SIG-M5 treated with dmso at 0.1 percent for 504 hours (cell line): ENCODE results near the gene R3HDM2.

Experiments used
- DNase-seq: peaks from one replicate; lab custom pipeline; 2025; ENCODE audit not compliant: unreplicated experiment; lab: John Stamatoyannopoulos, UW

R3HDM2 gene

DNA sequence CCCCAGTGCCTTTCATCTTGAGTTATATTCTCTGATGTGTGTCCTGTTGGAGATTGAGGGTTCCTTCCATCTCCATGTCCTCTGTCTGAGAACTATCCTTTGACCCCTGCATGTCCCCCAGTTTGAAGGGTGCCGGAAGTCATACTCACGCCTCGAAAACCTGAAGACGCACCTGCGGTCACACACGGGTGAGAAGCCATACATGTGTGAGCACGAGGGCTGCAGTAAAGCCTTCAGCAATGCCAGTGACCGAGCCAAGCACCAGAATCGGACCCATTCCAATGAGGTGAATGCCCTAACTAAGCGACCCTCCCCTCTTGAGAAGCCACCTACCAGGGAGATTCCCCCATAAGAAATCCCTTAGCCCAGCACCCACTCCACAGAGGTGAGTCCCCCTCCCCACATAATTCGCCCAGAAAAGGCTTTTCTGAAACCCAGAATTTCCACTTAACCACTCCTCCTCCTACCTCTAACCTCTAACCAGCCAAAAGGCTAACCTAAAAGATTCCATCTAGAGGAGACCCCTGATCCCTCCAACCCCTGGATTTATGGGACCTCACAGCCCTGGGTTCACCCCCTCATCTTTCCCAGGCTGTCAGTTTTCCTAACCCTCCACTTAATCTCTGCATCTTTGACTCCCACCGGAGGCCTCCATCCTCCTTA lies 36.5 kb upstream of the R3HDM2 start:
- DNase-seq = no peak

DNA sequence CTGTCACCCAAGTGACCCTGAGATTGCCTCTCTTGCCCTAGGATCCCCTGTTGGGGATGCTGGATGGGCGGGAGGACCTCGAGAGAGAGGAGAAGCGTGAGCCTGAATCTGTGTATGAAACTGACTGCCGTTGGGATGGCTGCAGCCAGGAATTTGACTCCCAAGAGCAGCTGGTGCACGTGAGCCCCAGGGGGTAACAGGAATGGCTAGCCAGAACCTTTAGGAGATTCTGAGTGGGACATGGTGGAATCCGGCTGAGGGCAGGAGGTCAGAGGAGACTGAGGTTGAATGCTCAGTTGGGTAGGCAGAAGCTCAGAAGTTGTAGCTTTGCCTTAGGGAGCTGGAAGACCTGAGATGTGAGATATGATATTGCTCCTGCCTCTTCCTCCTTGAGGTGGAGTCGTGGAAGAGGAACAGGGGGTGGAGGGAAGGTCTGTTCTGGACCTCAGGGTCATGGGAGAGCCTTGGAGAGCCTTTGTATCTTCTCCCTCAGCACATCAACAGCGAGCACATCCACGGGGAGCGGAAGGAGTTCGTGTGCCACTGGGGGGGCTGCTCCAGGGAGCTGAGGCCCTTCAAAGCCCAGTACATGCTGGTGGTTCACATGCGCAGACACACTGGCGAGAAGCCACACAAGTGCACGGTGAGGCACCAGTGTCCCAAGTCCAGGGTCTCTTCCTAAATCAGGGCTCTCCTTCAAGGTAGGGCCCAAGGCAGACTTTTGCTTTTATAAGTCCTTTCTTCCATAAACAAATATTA lies 35.1 kb upstream of the R3HDM2 start:
- DNase-seq = no peak

- no peak for DNase-seq
Measured at GRCh38 chr12:57465030-57465746, 34.3 kb upstream of the R3HDM2 start.

GRCh38 chr12:57464569-57464968 lies 33.7 kb upstream of the R3HDM2 start:
- DNase-seq = no peak

GRCh38 chr12:57462912-57463253 lies 32.0 kb upstream of the R3HDM2 start:
- DNase-seq = no peak

GRCh38 chr12:57462251-57462911 lies 31.5 kb upstream of the R3HDM2 start:
- peak; percentile 90 for DNase-seq

DNA sequence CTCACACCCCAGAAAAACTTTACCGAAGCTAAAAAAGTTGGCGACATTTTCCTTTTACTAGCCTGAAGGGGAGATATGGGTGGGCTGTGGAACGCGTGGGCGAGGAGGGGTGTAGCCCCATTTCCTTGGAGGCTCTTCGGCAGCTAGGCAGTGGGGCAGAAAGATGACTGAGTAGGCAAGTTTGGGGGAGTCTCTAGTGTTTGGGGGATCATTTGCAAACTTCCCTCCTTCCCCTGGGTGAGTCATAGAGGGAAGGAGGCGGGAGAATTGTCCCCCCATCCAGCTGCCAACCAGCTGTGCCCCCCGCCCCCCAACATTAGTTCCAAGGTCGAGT lies 31.0 kb upstream of the R3HDM2 start:
- no peak for DNase-seq

DNA sequence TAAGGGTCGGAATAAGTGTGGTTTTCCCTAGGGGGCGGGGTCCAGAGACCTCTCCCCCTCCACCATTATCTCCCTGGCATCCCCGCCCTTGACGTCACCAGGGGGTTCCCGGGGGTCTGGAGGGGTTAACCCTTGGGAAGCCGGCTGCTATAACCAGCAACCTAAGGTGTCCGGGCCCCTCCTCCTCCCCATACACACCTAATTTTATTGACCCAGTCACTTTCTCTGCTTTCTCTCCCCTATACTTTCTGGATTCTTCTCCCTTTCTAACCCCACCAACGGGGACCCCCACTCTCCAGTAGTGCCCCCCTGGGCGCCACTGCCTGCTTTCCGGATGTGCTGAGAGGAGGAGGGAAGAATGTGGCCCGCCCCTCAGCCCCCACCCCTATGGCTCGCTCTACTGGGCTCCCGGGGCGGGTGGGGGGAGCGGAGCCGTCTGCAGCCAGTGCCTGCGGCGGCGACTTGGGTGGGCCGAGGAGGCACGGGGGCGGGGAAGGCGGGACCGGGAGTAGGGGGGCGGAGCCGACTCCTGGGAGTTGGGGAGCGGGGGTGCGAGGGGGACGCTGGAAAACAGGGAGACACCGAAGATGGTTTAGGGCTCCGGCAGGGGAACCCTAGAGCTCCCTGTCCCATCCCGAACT lies 30.6 kb upstream of the R3HDM2 start:
- DNase-seq = no peak

DNA sequence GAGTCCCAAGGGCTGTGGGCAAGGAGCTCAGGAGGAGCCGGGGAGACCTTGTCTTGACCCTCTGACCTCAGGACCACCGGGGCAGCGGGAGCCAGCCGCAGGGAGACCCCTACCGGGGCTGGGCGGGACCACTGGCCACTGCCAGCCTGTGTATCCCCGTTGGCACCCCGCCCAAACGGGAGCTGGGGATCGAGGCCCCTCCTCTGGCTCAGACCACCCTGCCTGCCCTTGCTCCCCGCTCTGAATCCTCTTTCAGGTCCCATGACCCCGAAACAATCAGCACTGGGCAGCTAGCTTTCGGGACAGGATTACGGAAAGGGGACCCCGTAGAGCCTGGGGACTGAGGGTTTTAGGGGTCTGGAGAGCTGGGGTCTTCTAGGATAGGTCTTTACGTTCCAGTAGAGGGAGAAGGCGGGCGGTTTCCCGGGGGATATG lies 30.0 kb upstream of the R3HDM2 start:
- no peak for DNase-seq

GRCh38 chr12:57460468-57460784 lies 29.6 kb upstream of the R3HDM2 start:
- no peak for DNase-seq

- DNase-seq = peak; percentile 29
Measured at GRCh38 chr12:57459750-57460467, 29.1 kb upstream of the R3HDM2 start, which contains the start of gene GLI1. GLI1 (plus strand) TSS chr12:57459785; CDS start chr12:57463692, 3,907 bp downstream.

GRCh38 chr12:57459055-57459749 lies 28.4 kb upstream of the R3HDM2 start:
- DNase-seq = peak; percentile 97

DNA sequence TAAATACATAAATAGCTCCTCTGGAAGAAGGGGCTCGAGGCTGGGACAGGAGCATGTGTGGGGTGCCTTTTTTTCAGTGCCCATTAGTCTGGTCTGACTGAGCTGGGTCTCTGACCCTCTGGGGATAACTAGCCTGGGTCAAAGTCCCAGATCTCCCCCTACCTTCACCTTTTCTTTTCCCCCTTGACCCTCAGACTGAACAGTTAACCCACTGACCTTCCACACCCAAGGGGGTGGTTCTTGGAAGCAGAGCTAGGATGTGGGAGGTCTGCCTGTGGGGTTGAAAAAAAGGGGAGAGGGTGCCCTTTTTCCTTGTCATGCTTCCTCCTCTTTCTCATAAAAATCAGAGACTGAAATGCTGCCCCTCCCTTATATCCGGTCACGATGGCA lies 27.8 kb upstream of the R3HDM2 start:
- DNase-seq = no peak

GRCh38 chr12:57456737-57457490 lies 26.1 kb upstream of the R3HDM2 start:
- DNase-seq = no peak

DNA sequence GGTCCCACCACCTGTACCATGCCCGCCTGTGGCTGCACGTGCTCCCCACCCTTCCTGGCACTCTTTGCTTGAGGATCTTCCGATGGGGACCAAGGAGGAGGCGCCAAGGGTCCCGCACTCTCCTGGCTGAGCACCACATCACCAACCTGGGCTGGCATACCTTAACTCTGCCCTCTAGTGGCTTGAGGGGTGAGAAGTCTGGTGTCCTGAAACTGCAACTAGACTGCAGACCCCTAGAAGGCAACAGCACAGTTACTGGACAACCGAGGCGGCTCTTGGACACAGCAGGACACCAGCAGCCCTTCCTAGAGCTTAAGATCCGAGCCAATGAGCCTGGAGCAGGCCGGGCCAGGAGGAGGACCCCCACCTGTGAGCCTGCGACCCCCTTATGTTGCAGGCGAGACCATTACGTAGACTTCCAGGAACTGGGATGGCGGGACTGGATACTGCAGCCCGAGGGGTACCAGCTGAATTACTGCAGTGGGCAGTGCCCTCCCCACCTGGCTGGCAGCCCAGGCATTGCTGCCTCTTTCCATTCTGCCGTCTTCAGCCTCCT lies 25.4 kb upstream of the R3HDM2 start:
- peak; percentile 69 for DNase-seq

DNA sequence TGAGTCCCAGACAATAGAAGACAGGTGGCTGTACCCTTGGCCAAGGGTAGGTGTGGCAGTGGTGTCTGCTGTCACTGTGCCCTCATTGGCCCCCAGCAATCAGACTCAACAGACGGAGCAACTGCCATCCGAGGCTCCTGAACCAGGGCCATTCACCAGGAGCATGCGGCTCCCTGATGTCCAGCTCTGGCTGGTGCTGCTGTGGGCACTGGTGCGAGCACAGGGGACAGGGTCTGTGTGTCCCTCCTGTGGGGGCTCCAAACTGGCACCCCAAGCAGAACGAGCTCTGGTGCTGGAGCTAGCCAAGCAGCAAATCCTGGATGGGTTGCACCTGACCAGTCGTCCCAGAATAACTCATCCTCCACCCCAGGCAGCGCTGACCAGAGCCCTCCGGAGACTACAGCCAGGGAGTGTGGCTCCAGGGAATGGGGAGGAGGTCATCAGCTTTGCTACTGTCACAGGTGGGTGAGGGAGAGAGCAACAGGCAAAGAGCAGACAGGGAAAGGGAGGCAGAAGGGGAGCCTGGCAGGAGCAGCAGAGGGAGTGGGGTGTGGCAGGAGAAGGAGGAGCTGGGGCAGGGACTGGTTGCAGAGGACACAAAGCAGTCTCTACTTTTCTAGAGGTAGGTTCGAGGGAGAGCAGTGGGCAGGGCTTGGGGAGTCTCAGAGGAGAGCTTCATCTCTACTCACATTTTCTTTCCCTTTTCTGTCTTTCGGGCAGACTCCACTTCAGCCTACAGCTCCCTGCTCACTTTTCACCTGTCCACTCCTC lies 24.7 kb upstream of the R3HDM2 start:
- no peak for DNase-seq

DNA sequence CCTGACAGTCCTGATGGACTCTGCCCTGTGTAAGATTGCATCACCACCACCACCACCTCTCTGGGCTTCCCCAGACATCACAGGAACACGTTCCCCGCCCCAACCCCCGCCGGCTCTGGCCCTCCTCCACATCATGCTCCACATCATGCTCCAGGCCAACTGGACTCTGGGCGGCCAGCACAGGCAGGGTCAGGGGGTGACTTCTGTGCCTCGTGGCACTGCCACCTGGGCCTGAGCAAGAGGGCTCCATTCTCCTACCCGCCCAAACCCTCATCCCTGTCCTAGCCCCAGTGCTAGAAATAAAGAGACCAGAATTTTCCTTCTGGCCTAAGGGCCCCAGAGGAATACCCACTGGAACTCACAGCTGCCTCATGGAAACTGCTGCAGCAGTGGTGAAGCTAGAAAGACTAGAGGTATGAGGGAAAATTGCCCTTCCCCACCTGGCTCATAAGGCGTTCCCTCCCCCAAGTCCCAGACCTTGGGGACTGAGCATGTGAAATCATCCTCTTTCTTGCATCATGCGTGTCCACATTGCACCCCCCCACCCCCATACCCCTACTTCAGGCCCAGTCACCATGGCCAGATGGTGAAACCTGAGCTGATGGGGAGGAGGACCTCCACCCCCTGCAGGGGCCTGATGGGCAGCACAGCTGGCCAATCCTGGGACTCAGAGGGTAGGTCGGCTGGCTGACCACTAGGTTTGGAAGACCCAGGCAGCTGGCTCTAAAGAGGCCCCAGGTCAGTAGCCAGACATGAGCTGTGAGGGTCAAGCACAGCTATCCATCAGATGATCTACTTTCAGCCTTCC lies 23.9 kb upstream of the R3HDM2 start, which contains the start of gene INHBE:
Gene INHBE (plus strand): TSS at position 742 of the 808 bp plus-strand sequence. CDS start 230 bp downstream, outside the sequence.
- no peak for DNase-seq
